ENCODE data around the gene FGD6.

GRCh38 chr12:95262808-95263207 lies 45.5 kb upstream of the FGD6 start:
- TF ChIP-seq CTCF (IDR thresholded peaks at IDR 0.05) (no peak), POLR2A (IDR thresholded peaks at IDR 0.05) (no peak), POLR2AphosphoS5 (IDR thresholded peaks at IDR 0.05; ENCODE audit: insufficient read depth in 1 of 2, low read depth in 1 of 2) (peak in 1 of 2 donors; percentile 26)
